Psoas muscle (tissue), 8 donors: ENCODE results near the gene PSMB3. TPM values are rescaled to one million over a fixed set of nuclear protein-coding genes. Genes with fewer than 3 reads are reported as not detected.

Experiments
- ATAC-seq, 4 donors: fragments of 200-7000 bp; cut with Tn5 transposase; one replicate each; pipeline ENCODE4 v1.9.1; 2020; ENCODE audit warnings: moderate library complexity in 3 of 4, mild to moderate bottlenecking in 2 of 4
- DNase-seq, 2 donors: peaks; one replicate each; pipeline ENCODE4 v3.0.0-alpha.2; 2020
- H3K27ac ChIP-seq: fragments of 200-600 bp; one replicate; pipeline ENCODE4 v1.8.0; 2022
- H3K27me3 ChIP-seq, 3 donors: fragments of 200-600 bp in 1 of 3; one replicate each; pipeline versions ENCODE4 v1.6.1 to v1.8.0; 2013 to 2022; ENCODE audit warnings: low read length in 2 of 3, mild to moderate bottlenecking in 2 of 3, moderate library complexity in 1 of 3; ENCODE audit not compliant: insufficient read depth in 3 of 3
- H3K36me3 ChIP-seq, 2 donors: fragments of 200-600 bp in 1 of 2; one replicate each; pipeline versions ENCODE4 v1.6.1 to v1.8.0; 2013 to 2022; ENCODE audit warnings: low read depth in 1 of 2, mild to moderate bottlenecking in 1 of 2, moderate library complexity in 1 of 2; ENCODE audit not compliant: insufficient read depth in 1 of 2
- H3K4me1 ChIP-seq: fragments of 200-600 bp; one replicate; pipeline ENCODE4 v1.8.0; 2022
- H3K4me3 ChIP-seq: fragments of 200-600 bp; one replicate; pipeline ENCODE4 v1.8.0; 2022; ENCODE audit warnings: mild to moderate bottlenecking
- H3K9me3 ChIP-seq: fragments of 200-600 bp; one replicate; pipeline ENCODE4 v1.8.0; 2022
- WGBS, 3 donors: extraction: QIAGEN DNeasy Blood & Tissue Kit; methylation state at CpG; one replicate each; pipeline versions ENCODE4 v1.1.6 to v1.1.7; 2013; 5-methylcytosine and 5-hydroxymethylcytosine counted together
- intact Hi-C, 2 donors: fragments of 100-400 bp; cut with DNase I; formaldehyde crosslinking; loops; one replicate each; pipeline versions ENCODE4 v1.11.0 to v1.14.2; 2022
- polyA plus RNA-seq, 3 donors: library from polyadenylated mRNA; stranded (reverse); fragments of 200-250 nt; gene quantifications; one replicate each; pipeline ENCODE4 v1.2.3, GENCODE V29; 2013
- total RNA-seq, 4 donors: library from RNA; stranded (reverse); fragmentation: NEBNext Ultra II Directional in 2 of 4; extraction: Animal tissue kit (Norgen Biotek cat#: 25700) in 2 of 4; gene quantifications; one replicate each; pipeline versions ENCODE4 v1.2.1 to v1.2.4, GENCODE V29; 2021 to 2023
- TF ChIP-seq, protein P1 (sequence below): fragments of 200-600 bp; IDR thresholded peaks from one replicate; pipeline ENCODE4 v1.8.0; 2022; ENCODE audit warnings: antibody characterized with exemption
- donor health status: healthy with polysubstance abuse.
- donor health status: DM: no; HTN: no; CAD: no; lungs with moderate emphysema.
- donor health status: Bipolar disorder and iron deficiency.
- donor health status: healthy.
- donor health status: DM: yes; HTN: yes; CAD: no.
- donor health status: DM: no; HTN: no; CAD: no.
- donor health status: DM: no; HTN: no; CAD: no.
- donor health status: DM: yes; HTN: yes; CAD: no.

Gene PSMB3
- total and polyA plus RNA-seq, 7 donors, result 112 to 463 (median 209) TPM

DNA sequence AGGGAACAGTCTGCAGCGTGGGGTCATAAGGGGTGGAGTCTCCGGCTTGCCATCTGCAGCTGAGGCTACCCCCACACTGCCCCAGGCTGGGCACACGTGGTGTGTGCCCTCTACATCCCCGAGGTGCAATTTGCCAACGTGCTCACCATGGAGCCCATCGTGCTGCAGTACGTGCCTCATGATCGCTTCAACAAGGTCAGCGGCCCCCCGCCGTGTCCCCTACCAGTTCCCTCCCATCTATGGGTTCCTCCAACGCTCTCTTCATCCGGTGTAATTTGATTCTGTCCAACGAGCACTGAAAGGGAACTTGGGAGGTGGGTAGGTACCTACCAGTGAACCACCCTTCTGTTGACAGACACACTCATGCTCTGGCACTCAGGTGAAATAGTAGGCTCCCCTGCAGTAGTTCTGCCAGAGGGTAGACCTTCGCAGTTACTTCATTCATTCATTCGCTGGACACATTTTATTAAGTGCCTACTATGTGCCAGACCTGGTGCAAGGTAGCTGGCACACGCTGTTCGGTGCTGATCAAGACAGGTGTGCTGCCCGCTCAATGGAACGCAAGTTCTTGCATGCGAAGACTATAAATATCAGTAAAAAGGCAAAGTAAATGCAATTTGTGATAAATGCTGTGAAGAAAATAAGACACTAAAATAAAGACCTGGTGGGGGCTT, 44.7 kb upstream of the PSMB3 start:
- no peaks in the 10 kb centered on the region for H3K9me3 ChIP-seq
- H3K4me3 ChIP-seq, result peak overlapping the region; percentile 97
- peaks cover 0 to 53% of the 10 kb centered on the region in 2 donors for H3K36me3 ChIP-seq
- WGBS, 3 donors, result 65 to 79% (median 73%) methylated on average over 21 of the region's 21 CpGs
- no peak for DNase-seq
- intact Hi-C loops, result no loop called here
- peaks cover 62% of the 10 kb centered on the region for H3K4me1 ChIP-seq
- TF ChIP-seq, protein P1, sequence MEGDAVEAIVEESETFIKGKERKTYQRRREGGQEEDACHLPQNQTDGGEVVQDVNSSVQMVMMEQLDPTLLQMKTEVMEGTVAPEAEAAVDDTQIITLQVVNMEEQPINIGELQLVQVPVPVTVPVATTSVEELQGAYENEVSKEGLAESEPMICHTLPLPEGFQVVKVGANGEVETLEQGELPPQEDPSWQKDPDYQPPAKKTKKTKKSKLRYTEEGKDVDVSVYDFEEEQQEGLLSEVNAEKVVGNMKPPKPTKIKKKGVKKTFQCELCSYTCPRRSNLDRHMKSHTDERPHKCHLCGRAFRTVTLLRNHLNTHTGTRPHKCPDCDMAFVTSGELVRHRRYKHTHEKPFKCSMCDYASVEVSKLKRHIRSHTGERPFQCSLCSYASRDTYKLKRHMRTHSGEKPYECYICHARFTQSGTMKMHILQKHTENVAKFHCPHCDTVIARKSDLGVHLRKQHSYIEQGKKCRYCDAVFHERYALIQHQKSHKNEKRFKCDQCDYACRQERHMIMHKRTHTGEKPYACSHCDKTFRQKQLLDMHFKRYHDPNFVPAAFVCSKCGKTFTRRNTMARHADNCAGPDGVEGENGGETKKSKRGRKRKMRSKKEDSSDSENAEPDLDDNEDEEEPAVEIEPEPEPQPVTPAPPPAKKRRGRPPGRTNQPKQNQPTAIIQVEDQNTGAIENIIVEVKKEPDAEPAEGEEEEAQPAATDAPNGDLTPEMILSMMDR, result no peak
- H3K27me3 ChIP-seq, result no peaks in the 10 kb centered on the region
- H3K27ac ChIP-seq, result peak overlapping the region; percentile 98
- ATAC-seq, result no peak

DNA sequence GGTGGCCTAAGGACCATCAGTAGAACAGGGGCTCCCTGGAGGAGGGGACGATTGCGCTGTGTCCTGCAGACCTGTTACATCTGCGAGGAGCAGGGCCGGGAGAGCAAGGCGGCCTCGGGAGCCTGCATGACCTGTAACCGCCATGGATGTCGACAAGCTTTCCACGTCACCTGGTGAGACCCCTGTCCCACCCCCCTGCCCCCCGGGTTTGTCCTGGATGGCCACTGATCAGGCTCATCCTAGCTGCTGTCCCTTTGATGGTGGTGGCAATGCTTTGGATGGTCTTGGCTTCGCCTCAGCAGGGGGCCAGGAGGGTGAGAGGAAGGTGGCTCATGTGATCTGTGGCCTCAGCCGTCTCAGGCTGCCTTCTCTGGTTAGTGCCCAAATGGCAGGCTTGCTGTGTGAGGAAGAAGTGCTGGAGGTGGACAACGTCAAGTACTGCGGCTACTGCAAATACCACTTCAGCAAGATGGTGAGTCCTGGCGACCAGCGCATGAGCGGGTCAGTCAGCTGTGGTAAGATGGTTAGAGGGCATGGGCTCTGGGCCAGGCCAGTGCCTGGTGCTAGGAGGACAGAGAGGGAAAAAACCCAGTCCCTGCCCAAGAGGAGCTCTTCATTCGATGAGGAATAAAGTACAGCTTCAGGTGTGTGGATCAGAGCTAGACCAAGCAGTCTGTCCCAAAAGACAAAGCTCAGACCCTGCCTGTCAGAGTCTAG, 43.3 kb upstream of the PSMB3 start:
- H3K27me3 ChIP-seq, result no peaks in the 10 kb centered on the region
- DNase-seq (no peak), ATAC-seq (no peak)
- peak overlapping the region; percentile 83 for H3K27ac ChIP-seq
- TF ChIP-seq, protein P1, result no peak
- WGBS, 3 donors, result 75 to 88% (median 78%) methylated on average over 18 of the region's 18 CpGs
- peaks cover 54% of the 10 kb centered on the region for H3K4me1 ChIP-seq
- peak overlapping the region; percentile 6 for H3K4me3 ChIP-seq
- peaks cover 0 to 68% of the 10 kb centered on the region in 2 donors for H3K36me3 ChIP-seq
- intact Hi-C loops, result no loop called here
- no peaks in the 10 kb centered on the region for H3K9me3 ChIP-seq

DNA sequence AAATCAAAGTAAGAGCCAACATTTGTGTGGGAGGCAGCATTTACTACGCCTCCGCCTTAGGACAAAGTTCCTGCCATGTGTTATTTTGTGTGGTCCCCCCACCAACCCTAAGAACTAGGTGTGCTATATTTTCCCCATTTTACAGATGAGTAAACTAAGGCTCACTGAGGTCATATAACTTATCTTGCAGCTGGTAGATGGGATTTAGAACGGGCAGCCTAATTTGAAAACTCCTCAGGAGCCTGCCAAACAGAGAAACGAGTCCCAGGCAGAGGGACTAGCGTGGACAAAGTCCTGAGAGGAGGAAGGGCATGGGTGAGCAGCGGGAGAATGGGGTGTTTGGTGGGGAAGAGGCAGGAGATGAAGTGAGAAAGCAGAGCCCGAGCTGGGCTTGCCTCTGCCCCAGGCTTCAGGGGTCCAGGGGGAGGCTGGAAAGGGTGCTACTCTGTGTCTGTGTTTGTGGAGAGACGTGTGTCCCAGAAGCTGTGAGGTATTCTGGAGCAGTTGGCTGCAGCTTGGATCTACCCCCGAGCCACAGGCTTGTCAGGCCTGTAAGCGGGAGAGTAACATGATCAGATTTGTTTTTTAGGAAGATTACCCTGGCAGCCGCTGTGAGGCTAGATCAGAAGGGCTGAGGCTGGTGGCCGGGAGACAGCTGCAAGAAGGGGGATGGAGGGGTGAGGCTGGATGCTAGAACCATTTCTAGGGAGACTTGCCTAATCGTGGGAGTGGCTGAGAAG, 42.5 kb upstream of the PSMB3 start:
- H3K9me3 ChIP-seq, result no peaks in the 10 kb centered on the region
- peaks cover 54% of the 10 kb centered on the region for H3K4me1 ChIP-seq

DNA sequence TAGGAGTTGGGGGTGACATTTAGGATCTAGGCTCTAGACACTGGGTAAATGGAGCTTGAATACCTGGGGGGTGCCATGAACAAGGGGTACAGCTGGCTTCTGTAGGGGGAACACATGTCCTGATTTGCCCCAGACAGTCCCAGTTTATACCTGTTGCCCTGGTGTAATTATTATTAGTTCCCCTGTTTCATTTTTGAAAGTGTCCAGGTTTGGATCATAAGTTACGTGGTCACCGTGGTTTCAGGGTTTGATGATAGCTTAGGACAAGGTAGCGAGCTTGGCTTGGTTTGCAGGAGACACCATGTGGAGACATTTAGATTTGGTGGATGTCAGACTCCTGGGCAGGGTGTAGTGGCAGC, 42.0 kb upstream of the PSMB3 start:
- TF ChIP-seq, protein P1, result no peak
- Histone ChIP-seq H3K36me3 (peaks cover 0 to 81% of the 10 kb centered on the region in 2 donors), H3K4me3 (peak overlapping the region; percentile 6), H3K27ac (peak overlapping the region; percentile 83), H3K9me3 (no peaks in the 10 kb centered on the region), H3K4me1 (peaks cover 54% of the 10 kb centered on the region), H3K27me3 (no peaks in the 10 kb centered on the region)
- intact Hi-C loops, result loop anchor here in 1 of 2 donors (2.0 kb wide), 1 partner anchor 18 kb away; no protein-coding TSS in a partner anchor
- WGBS, 3 donors, result 58 to 85% (median 59%) methylated on average over 3 of the region's 3 CpGs
- ATAC-seq (no peak), DNase-seq (no peak)

More for the DNA sequence above, 42.5 kb upstream of the PSMB3 start:
- intact Hi-C loops, result loop anchor here in 1 of 2 donors (2.0 kb wide), 1 partner anchor 19 kb away; no protein-coding TSS in a partner anchor
- Histone ChIP-seq H3K36me3 (peaks cover 0 to 76% of the 10 kb centered on the region in 2 donors), H3K4me3 (peak overlapping the region; percentile 6), H3K27me3 (no peaks in the 10 kb centered on the region), H3K27ac (peak overlapping the region; percentile 83)
- ATAC-seq (peak; percentile 30 to 82 (median 53)), DNase-seq (no peak)
- TF ChIP-seq, protein P1, result no peak
- 34 to 42% (median 35%) methylated on average over 13 of the region's 13 CpGs for WGBS, 3 donors
